ENCODE results near the gene PLEKHH1. TPM values are rescaled to one million over a fixed set of nuclear protein-coding genes. Genes with fewer than 3 reads are reported as not detected.

The PLEKHH1 gene
- total and polyA plus RNA-seq, 2 of the 8 experiments (the other 6 are each of a cell fraction or from before 2014, with no cell fraction given) = 28.3 to 33.3 TPM

- no peak for DNase-seq (ENCODE audit: low read depth in 1 of 2, low spot score in 2 of 2)
- no peak overlapping the region for H3K4me2 ChIP-seq (ENCODE audit: insufficient read depth in 1 of 2, low read depth in 2 of 2, low read length in 2 of 2)
- no peak overlapping the region for H4K8ac ChIP-seq (ENCODE audit: extremely low read depth, insufficient read depth, low read length)
- no peak overlapping the region for H3K23ac ChIP-seq (ENCODE audit: insufficient read length)
- H4K20me1 ChIP-seq (replicated peaks in 1 of 2; ENCODE audit: control insufficient read depth in 1 of 2, insufficient read depth in 2 of 2, low read length in 2 of 2) = peaks cover 0 to 3% of the 10 kb centered on the region in 2 experiments
- CTCF ChIA-PET (ENCODE audit: partially characterized antibody) = interaction anchor here (0.7 to 28.8 kb wide), 17 partner anchors 9 to 189 kb away, joined by 3 to 924 read pairs (median 6); partner anchors contain the start of genes PLEKHH1 and RDH12
- H2BK15ac ChIP-seq (ENCODE audit: low read length) = no peak overlapping the region
- FAIRE-seq = no peak
- no peak overlapping the region for H2AFZ ChIP-seq (ENCODE audit: low read length)
- WGBS, 2 experiments (ENCODE audit: extremely low coverage in 1 of 2, insufficient coverage in 1 of 2, insufficient read length in 1 of 2, insufficient replicate concordance in 2 of 2, low coverage in 1 of 2, low lambda C conversion rate in 2 of 2, missing lambda C conversion rate in 1 of 2) = 91% methylated on average over 11 of the region's 11 CpGs; no CpG with 5 or more reads in 1 of the 2 experiments
- peaks cover 5 to 17% (median 9%) of the 10 kb centered on the region in 4 experiments; a peak in 6 of 8 replicates for H3K36me3 ChIP-seq (ENCODE audit: control insufficient read depth in 2 of 4, insufficient read depth in 4 of 4, low read length in 3 of 4)
- H4K5ac ChIP-seq (ENCODE audit: insufficient read length, low read depth, low read length) = no peak overlapping the region
- no peak overlapping the region for H3K18ac ChIP-seq (ENCODE audit: extremely low read depth, low read length)
- no peak overlapping the region for H3K9ac ChIP-seq (replicated peaks in 1 of 4; ENCODE audit: extremely low read depth in 1 of 4, low read depth in 3 of 4, low read length in 3 of 4)
- H2BK120ac ChIP-seq (replicated peaks; ENCODE audit: low read depth, low read length) = no peak overlapping the region
- no peaks in the 10 kb centered on the region for H3K4me1 ChIP-seq (replicated peaks in 1 of 4; ENCODE audit: control insufficient read depth in 3 of 4, insufficient read depth in 4 of 4, low read length in 3 of 4)
- H2AK5ac ChIP-seq (ENCODE audit: low read depth, low read length) = no peak overlapping the region
- no peak overlapping the region for H4K91ac ChIP-seq (replicated peaks; ENCODE audit: insufficient read length, low read length)
- H3K4me3 ChIP-seq (ENCODE audit: extremely low read depth in 1 of 4, insufficient read depth in 2 of 4, low read depth in 3 of 4, low read length in 4 of 4) = no peak overlapping the region
- H3K56ac ChIP-seq (replicated peaks; ENCODE audit: insufficient read length, low read depth, low read length) = no peak overlapping the region
- no peak overlapping the region for H3K14ac ChIP-seq (ENCODE audit: insufficient read length)
- H3K27me3 ChIP-seq (replicated peaks in 1 of 4; ENCODE audit: control insufficient read depth in 3 of 4, extremely low read depth in 1 of 4, insufficient read depth in 3 of 4, low read length in 3 of 4) = no peaks in the 10 kb centered on the region
- no peak overlapping the region for H3K27ac ChIP-seq (ENCODE audit: low read depth, low read length)
- H2BK20ac ChIP-seq (ENCODE audit: low read length) = no peak overlapping the region
- H3K9me3 ChIP-seq (ENCODE audit: insufficient read depth in 2 of 2, low read depth in 1 of 2, low read length in 1 of 2) = no peaks in the 10 kb centered on the region
- no peaks in the 10 kb centered on the region; the same call in 1 of the 2 replicates for H3K79me1 ChIP-seq (ENCODE audit: low read depth, low read length)
- no peak overlapping the region for H3K4ac ChIP-seq (replicated peaks; ENCODE audit: insufficient read length, low read depth, low read length)
- no peaks in the 10 kb centered on the region for H3K23me2 ChIP-seq (ENCODE audit: low read depth, low read length)
- H2BK5ac ChIP-seq (ENCODE audit: low read depth, low read length) = no peak overlapping the region
- POLR2A ChIA-PET (ENCODE audit: partially characterized antibody) = interaction anchor here (1.0 to 1.3 kb wide), 5 partner anchors 9 to 118 kb away, joined by 3 to 4 read pairs (median 3); no protein-coding TSS in a partner anchor
- no peaks in the 10 kb centered on the region for H3K79me2 ChIP-seq (ENCODE audit: control insufficient read depth in 1 of 2, insufficient read depth in 2 of 2, low read length in 2 of 2)
- H2BK12ac ChIP-seq (ENCODE audit: low read depth, low read length) = no peak overlapping the region
- TF ChIP-seq SP1 (IDR thresholded peaks at IDR 0.05; ENCODE audit: low read depth, low read length) (no peak), PHF8 (conservative IDR thresholded peaks at IDR 0.05; ENCODE audit: low read depth, low read length) (no peak), HDAC2 (IDR thresholded peaks at IDR 0.05; ENCODE audit: borderline replicate concordance in 1 of 2, low read depth in 2 of 2, low read length in 2 of 2) (no peak), TAF7 (optimal IDR thresholded peaks at IDR 0.05; ENCODE audit: borderline replicate concordance, low read depth, low read length) (no peak), BCL11A (IDR thresholded peaks at IDR 0.05; ENCODE audit: low read depth in 2 of 2, low read length in 2 of 2) (no peak), POLR2AphosphoS5 (IDR thresholded peaks at IDR 0.05; ENCODE audit: low read depth, low read length) (no peak), CBX5 (IDR thresholded peaks at IDR 0.05; ENCODE audit: low read depth, low read length) (no peak), TEAD4 (IDR thresholded peaks at IDR 0.05; ENCODE audit: low read depth, low read length) (no peak), CTCF (IDR thresholded peaks at IDR 0.05; ENCODE audit: control extremely low read depth in 1 of 3, insufficient read depth in 1 of 3, low read depth in 1 of 3, low read length in 3 of 3) (no peak)
Measured at GRCh38 chr14:67580336-67581171, 47.5 kb downstream of the PLEKHH1 start.
